ENCODE measurements around the gene RXRG.

- TF ChIP-seq SUZ12 (IDR thresholded peaks at IDR 0.05; ENCODE audit: extremely low read depth, insufficient read depth, insufficient read length) (no peak), ZNF274 (IDR thresholded peaks at IDR 0.05; ENCODE audit: low read depth, low read length) (no peak)
Measured at GRCh38 chr1:165486663-165487062, 41.7 kb upstream of the RXRG start.
